Measurements from ENCODE around the gene AGXT. TPM values are rescaled to one million over a fixed set of nuclear protein-coding genes. Genes with fewer than 3 reads are reported as not detected.

Gene AGXT
- total RNA-seq, 2 donors from 2014 or later, result not detected

DNA sequence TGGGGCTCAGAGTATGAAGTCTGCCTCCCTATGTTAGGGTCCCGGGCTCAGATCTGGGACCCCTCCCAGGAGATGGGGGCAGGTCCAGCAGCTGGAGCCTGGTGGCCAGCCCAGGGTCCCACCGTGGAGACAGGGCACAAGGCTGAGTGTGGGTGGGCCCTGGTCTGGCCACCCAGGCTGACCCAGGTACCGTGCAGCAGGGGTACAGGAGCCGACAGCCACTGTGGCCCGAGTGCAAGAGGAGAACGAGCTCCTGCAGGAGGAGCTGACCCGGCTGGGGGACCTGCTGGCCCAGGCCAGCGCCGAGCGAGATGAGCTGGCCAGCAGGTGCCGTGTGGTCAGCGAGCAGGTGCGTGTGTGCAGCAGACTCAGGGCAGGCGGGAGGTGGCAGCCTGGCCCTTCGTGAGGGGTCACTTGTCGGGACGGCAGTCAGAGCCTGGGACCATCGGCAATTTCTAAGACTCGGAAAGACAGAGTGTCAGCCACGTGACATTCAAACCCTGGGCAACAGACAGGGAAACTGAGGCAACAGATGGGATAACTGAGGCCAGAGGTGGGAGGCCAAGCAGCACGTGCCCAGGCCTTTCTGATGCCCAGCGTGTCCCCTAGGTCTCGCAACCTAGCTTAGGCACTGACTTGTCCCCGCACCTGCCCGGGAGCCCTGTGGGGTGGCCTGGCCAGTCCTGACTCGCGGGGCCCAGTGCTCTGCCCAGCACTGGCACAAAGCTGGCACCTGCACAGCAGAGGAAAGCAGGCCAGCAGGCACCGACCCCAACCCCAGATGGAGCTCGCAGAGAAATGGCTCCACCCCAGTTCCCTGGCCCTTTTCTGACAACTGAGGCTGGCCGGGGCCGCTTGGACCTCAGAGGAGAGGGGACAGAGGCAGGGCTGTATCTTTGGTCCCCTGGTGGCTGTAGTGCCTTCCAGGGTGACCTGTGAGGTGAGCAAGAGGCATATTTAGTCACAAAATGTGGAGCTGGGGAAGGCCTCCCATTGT, 51.5 kb downstream of the AGXT start:
- Mint-ChIP-seq H3K27ac (no peak overlapping the region), H3K27me3 (peaks cover 17% of the 10 kb centered on the region), H3K36me3 (ENCODE audit: low read depth) (no peaks in the 10 kb centered on the region), H3K4me1 (no peaks in the 10 kb centered on the region), H3K4me3 (no peak overlapping the region)
- peak in 2 of 3 donors; percentile 2 to 7 for DNase-seq
- ATAC-seq, result no peak
- no peaks in the 10 kb centered on the region for H3K9me3 ChIP-seq (ENCODE audit: control insufficient read depth, low read length, poor library complexity, severe bottlenecking)

DNA sequence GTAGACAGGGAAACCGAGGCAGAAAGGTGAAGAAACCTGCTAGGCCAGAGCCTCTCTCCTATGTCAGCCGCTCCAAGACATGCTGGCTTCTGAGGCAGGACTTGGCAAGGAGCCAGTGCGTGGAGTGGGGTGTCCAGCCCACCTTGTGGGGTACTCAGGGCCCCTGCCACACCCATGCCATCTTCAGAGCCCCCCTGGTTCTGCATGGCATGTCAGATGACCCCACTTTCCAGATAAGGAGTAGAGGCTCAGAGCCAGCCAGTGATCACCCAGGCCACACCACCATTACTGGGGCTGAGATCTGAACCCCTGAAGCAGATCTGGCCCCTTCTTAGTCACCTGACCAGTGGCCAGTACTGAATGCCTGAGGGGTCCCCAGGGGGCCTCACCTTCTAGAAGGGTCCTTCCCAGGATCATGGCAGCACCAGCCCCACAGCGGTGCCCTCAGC, 52.2 kb downstream of the AGXT start:
- H3K27ac Mint-ChIP-seq, result peak overlapping the region; percentile 43
- no peaks in the 10 kb centered on the region for H3K9me3 ChIP-seq (ENCODE audit: control insufficient read depth, low read length, poor library complexity, severe bottlenecking)
- ATAC-seq (no peak), DNase-seq (peak in 1 of 3 donors; percentile 4)
- H3K4me1 Mint-ChIP-seq, result no peaks in the 10 kb centered on the region
- H3K27me3 Mint-ChIP-seq, result peaks cover 9% of the 10 kb centered on the region
- no peaks in the 10 kb centered on the region for H3K36me3 Mint-ChIP-seq (ENCODE audit: low read depth)
- no peak overlapping the region for H3K4me3 Mint-ChIP-seq

DNA sequence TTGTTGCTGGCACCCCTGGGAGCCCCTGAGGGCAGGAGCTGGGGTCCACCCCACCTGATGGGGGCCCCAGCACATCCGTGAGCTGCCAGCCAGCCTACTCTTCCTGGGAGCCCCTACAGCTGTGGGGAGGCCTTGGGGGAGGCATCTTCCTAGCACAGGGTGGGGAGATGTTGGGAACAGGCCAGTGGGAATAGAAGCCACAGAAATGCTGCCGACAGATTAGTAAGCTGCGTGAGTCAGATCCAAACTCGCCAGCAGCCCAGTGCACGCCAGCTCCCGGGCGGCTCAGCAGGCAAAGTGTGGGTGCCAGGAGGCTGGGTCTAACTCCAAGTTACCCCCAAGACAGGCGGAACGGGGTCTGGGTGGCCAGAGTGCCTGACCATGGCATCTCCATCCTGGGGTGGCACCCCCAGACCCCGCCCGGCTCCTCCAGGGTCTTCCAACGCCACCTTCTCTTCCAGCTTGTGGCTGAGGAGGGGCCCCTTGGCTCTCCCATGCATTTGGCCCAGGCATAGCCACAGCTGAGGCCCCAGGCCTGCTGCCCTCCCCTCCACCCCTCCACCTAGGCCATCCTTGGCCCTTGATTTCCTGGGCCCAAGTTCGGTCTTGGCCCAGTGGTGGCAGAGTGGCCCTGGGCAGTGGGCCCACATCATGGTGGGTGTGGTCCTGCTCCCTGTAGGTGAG, 52.8 kb downstream of the AGXT start:
- peak in 1 of 3 donors; percentile 5 for DNase-seq
- Mint-ChIP-seq H3K4me1 (no peaks in the 10 kb centered on the region), H3K36me3 (ENCODE audit: low read depth) (no peaks in the 10 kb centered on the region), H3K4me3 (no peak overlapping the region), H3K27ac (peak overlapping the region; percentile 43), H3K27me3 (peaks cover 9% of the 10 kb centered on the region)
- ATAC-seq, result no peak
- no peaks in the 10 kb centered on the region for H3K9me3 ChIP-seq (ENCODE audit: control insufficient read depth, low read length, poor library complexity, severe bottlenecking)

- peak in 2 of 3 donors; percentile 2 to 3 for DNase-seq
- Mint-ChIP-seq H3K27me3 (peaks cover 9% of the 10 kb centered on the region), H3K27ac (no peak overlapping the region), H3K4me3 (no peak overlapping the region), H3K36me3 (ENCODE audit: low read depth) (no peaks in the 10 kb centered on the region), H3K4me1 (peaks cover under 1% of the 10 kb centered on the region)
- ATAC-seq, result no peak
- H3K9me3 ChIP-seq (ENCODE audit: control insufficient read depth, low read length, poor library complexity, severe bottlenecking), result no peaks in the 10 kb centered on the region
Observed at GRCh38 chr2:240921995-240922244, 53.3 kb downstream of the AGXT start.

GRCh38 chr2:240922245-240922981, 53.8 kb downstream of the AGXT start:
- Mint-ChIP-seq H3K4me3 (no peak overlapping the region), H3K4me1 (peaks cover 2% of the 10 kb centered on the region), H3K27ac (no peak overlapping the region), H3K27me3 (peaks cover 5% of the 10 kb centered on the region), H3K36me3 (ENCODE audit: low read depth) (no peaks in the 10 kb centered on the region)
- ATAC-seq, result no peak
- H3K9me3 ChIP-seq (ENCODE audit: control insufficient read depth, low read length, poor library complexity, severe bottlenecking), result no peaks in the 10 kb centered on the region
- peak; percentile 2 to 6 (median 6) for DNase-seq

GRCh38 chr2:240922982-240923537, 54.4 kb downstream of the AGXT start:
- Mint-ChIP-seq H3K4me3 (no peak overlapping the region), H3K4me1 (peaks cover 2% of the 10 kb centered on the region), H3K27ac (no peak overlapping the region), H3K36me3 (ENCODE audit: low read depth) (no peaks in the 10 kb centered on the region), H3K27me3 (peaks cover 7% of the 10 kb centered on the region)
- H3K9me3 ChIP-seq (ENCODE audit: control insufficient read depth, low read length, poor library complexity, severe bottlenecking), result no peaks in the 10 kb centered on the region
- peak in 1 of 3 donors; percentile 6 for DNase-seq
- ATAC-seq, result no peak

DNA sequence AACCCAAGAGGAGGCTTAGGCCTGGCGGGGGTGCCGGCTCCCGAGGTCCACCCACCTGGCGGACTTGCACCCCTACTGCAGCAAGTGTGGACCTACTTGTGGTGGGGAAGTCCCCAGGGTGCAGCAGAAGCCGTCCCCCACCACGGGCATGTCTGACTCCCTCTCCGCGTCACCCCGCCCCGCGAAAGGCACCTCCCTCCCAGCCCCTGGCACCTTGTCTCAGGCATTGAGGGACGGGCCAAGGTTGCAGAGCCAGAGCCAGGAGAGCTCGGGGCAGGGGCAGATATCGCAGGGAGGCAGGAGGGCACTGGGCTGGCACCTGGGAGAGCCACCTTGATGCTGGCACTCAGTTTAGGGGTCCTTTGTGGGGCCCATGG, 56.6 kb downstream of the AGXT start:
- peaks cover 13% of the 10 kb centered on the region for H3K27me3 Mint-ChIP-seq
- no peaks in the 10 kb centered on the region for H3K9me3 ChIP-seq (ENCODE audit: control insufficient read depth, low read length, poor library complexity, severe bottlenecking)
- no peaks in the 10 kb centered on the region for H3K36me3 Mint-ChIP-seq (ENCODE audit: low read depth)
- H3K27ac Mint-ChIP-seq, result no peak overlapping the region
- no peak overlapping the region for H3K4me3 Mint-ChIP-seq
- peaks cover 2% of the 10 kb centered on the region for H3K4me1 Mint-ChIP-seq
- ATAC-seq (peak; percentile 77), DNase-seq (peak in 1 of 3 donors; percentile 9)

GRCh38 chr2:240925568-240926515, 57.2 kb downstream of the AGXT start:
- H3K36me3 Mint-ChIP-seq (ENCODE audit: low read depth), result no peaks in the 10 kb centered on the region
- ATAC-seq (peak; percentile 23), DNase-seq (peak in 2 of 3 donors; percentile 7 to 17)
- H3K4me3 Mint-ChIP-seq, result no peak overlapping the region
- no peak overlapping the region for H3K27ac Mint-ChIP-seq
- H3K4me1 Mint-ChIP-seq, result peaks cover 2% of the 10 kb centered on the region
- H3K27me3 Mint-ChIP-seq, result peaks cover 13% of the 10 kb centered on the region
- no peaks in the 10 kb centered on the region for H3K9me3 ChIP-seq (ENCODE audit: control insufficient read depth, low read length, poor library complexity, severe bottlenecking)

DNA sequence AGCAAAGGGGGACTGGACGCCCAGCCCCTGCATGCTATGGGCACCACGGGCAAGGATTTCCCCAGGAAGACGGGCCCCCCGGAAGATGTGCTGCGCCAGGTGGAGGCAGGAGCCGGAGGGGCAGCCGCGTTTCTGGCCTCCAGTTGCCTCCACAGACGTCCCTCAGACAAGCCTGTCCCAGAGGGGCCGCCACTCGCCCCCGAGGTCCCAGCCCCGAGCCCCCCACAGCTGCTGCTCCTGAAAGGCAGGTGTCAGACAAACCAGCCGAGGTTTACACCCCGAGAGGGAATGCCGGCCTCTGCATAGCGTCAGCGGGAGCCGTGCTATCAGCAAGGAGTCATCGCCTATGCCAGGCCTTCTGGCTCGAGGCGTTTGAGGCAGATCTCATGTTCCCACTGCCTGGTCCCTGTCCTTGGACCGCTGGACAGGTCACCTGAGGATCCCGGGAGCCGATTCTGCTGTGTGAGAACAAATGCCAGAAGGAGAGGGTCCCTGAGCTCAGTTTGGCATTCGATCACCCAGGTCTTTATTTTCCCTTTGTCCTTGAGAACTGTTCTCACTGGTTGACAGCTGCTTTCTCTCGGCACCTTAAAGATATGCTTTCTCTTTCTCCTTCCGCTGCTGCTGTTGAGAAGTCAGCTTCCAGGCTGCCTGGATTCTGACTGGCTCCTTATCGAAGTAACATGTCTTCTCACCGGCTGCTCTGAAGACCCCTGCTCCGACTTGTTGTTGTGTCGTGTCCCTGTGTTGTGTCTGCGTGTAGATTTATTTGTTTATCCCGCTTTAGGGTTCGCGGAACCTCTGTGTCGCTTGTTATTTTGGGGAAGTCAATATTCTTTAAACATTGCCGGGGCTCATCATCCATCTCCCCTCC, 58.1 kb downstream of the AGXT start:
- no peak for ATAC-seq
- Mint-ChIP-seq H3K27me3 (peaks cover 18% of the 10 kb centered on the region), H3K27ac (no peak overlapping the region), H3K4me1 (peaks cover 2% of the 10 kb centered on the region), H3K36me3 (ENCODE audit: low read depth) (no peaks in the 10 kb centered on the region), H3K4me3 (peak overlapping the region; percentile 73)
- peak; percentile 2 to 8 (median 7) for DNase-seq
- H3K9me3 ChIP-seq (ENCODE audit: control insufficient read depth, low read length, poor library complexity, severe bottlenecking), result no peaks in the 10 kb centered on the region

GRCh38 chr2:240927390-240927781, 58.8 kb downstream of the AGXT start:
- ATAC-seq, result no peak
- Mint-ChIP-seq H3K4me3 (no peak overlapping the region), H3K27ac (no peak overlapping the region), H3K4me1 (peaks cover 2% of the 10 kb centered on the region), H3K36me3 (ENCODE audit: low read depth) (no peaks in the 10 kb centered on the region), H3K27me3 (peaks cover 22% of the 10 kb centered on the region)
- H3K9me3 ChIP-seq (ENCODE audit: control insufficient read depth, low read length, poor library complexity, severe bottlenecking), result no peaks in the 10 kb centered on the region
- DNase-seq, result no peak

DNA sequence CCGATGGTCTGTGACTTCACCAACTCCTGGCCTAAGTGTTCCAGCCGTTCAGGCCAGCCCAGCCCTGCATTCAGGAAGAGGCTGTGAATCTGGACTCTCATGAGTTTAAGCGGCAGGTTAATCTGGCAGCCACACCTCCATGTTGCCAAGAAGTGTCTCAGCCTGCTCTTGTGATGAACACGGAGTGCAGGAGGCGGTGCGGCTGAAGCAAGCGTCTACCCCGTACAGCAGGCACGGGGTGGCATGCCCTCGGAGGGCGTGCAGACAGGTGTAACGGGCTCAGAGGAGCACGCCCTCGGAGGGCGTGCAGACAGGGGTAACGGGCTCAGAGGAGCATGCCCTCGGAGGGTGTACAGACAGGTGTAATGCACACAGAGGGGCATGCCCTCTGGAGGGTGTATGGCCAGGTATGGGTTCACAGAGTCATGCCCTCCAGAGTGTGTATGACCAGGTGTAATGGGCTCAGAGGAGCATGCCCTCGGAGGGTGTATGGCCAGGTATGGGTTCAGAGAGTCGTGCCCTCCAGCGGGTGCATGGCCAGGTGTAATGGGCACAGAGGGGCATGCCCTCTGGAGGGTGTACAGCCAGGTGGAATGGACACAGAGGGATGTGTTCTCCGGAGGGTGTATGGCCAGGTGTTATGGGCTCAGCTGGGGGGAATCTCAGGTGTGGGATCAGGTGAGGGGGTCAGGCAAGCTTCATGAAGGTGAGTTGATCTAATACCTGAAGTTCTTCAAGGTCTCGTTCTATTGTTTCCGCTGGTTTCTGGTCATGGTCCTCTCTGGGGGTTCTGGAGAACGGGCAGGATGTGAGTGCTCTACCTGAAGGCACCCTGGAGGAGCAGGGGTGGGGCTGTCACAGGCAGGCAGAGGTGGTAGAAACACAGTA, 60.1 kb downstream of the AGXT start:
- ATAC-seq (no peak), DNase-seq (peak in 1 of 3 donors; percentile 4)
- no peak overlapping the region for H3K27ac Mint-ChIP-seq
- H3K36me3 Mint-ChIP-seq (ENCODE audit: low read depth), result no peaks in the 10 kb centered on the region
- peaks cover 22% of the 10 kb centered on the region for H3K27me3 Mint-ChIP-seq
- no peaks in the 10 kb centered on the region for H3K9me3 ChIP-seq (ENCODE audit: control insufficient read depth, low read length, poor library complexity, severe bottlenecking)
- peaks cover 2% of the 10 kb centered on the region for H3K4me1 Mint-ChIP-seq
- no peak overlapping the region for H3K4me3 Mint-ChIP-seq
